Glutamatergic neuron (in vitro differentiated cells): ENCODE data around the gene KCNMA1. TPM values are rescaled to one million over a fixed set of nuclear protein-coding genes. Genes with fewer than 3 reads are reported as not detected.

Experiments
- DNase-seq: peaks from one replicate; pipeline ENCODE4 v3.0.0; 2022
- H3K27ac Mint-ChIP-seq: one replicate; pipeline ENCODE4 v1.8.0; 2020; ENCODE audit warnings: mild to moderate bottlenecking, mixed read lengths, inconsistent platforms; ENCODE audit not compliant: unreplicated experiment
- H3K27me3 Mint-ChIP-seq: one replicate; pipeline ENCODE4 v1.8.0; 2020; ENCODE audit warnings: mild to moderate bottlenecking, moderate library complexity, mixed read lengths, inconsistent platforms; ENCODE audit not compliant: unreplicated experiment
- H3K36me3 Mint-ChIP-seq: one replicate; pipeline ENCODE4 v1.8.0; 2020; ENCODE audit warnings: mild to moderate bottlenecking, mixed read lengths, inconsistent platforms; ENCODE audit not compliant: unreplicated experiment
- H3K4me1 Mint-ChIP-seq: one replicate; pipeline ENCODE4 v1.8.0; 2020; ENCODE audit warnings: mild to moderate bottlenecking, low read depth, mixed read lengths, inconsistent platforms; ENCODE audit not compliant: unreplicated experiment
- H3K4me3 Mint-ChIP-seq: one replicate; pipeline ENCODE4 v1.8.0; 2020; ENCODE audit warnings: mild to moderate bottlenecking, mixed read lengths, inconsistent platforms; ENCODE audit not compliant: unreplicated experiment
- H3K9me3 Mint-ChIP-seq: one replicate; pipeline ENCODE4 v1.8.0; 2020; ENCODE audit warnings: mild to moderate bottlenecking, moderate library complexity, mixed read lengths, inconsistent platforms; ENCODE audit not compliant: unreplicated experiment
- total RNA-seq: library from RNA; stranded (reverse); fragmentation: NEBNext Ultra II Directional; extraction: Animal tissue kit (Norgen Biotek cat#: 25700); gene quantifications from one replicate; pipeline ENCODE4 v1.2.1, GENCODE V29; 2021; ENCODE audit not compliant: unreplicated experiment
- TF ChIP-seq, protein P1 (sequence below): fragments of 200-600 bp; sonication (generic); IDR thresholded peaks from one replicate; pipeline ENCODE4 v1.5.0; 2021; ENCODE audit not compliant: partially characterized antibody, unreplicated experiment

Gene KCNMA1
- total RNA-seq, 1 donor from 2014 or later, result 3.2 TPM

GRCh38 chr10:76976142-76976541, 661.5 kb downstream of the KCNMA1 start:
- no peaks in the 10 kb centered on the region for H3K36me3 Mint-ChIP-seq
- no peak overlapping the region for H3K4me3 Mint-ChIP-seq
- TF ChIP-seq, protein P1, sequence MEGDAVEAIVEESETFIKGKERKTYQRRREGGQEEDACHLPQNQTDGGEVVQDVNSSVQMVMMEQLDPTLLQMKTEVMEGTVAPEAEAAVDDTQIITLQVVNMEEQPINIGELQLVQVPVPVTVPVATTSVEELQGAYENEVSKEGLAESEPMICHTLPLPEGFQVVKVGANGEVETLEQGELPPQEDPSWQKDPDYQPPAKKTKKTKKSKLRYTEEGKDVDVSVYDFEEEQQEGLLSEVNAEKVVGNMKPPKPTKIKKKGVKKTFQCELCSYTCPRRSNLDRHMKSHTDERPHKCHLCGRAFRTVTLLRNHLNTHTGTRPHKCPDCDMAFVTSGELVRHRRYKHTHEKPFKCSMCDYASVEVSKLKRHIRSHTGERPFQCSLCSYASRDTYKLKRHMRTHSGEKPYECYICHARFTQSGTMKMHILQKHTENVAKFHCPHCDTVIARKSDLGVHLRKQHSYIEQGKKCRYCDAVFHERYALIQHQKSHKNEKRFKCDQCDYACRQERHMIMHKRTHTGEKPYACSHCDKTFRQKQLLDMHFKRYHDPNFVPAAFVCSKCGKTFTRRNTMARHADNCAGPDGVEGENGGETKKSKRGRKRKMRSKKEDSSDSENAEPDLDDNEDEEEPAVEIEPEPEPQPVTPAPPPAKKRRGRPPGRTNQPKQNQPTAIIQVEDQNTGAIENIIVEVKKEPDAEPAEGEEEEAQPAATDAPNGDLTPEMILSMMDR, result no peak

DNA sequence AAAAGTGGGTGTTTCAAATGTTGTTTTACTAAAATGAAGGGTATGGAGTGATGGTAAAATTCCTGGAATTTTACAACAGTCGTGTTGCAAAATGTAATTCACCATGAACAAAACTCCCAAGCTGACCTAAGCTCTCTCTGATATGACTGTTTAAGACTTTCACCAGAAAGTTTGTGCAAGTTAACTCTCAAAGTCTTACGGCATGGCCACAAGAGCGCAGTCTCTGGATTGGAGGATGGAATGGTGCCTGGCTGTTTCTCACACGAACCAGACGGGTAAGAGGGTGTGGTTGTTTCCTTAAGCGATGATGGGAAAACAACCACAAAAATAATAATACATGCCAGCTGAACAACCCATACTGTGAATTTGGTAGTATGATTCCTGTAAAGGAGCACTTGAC, 662.5 kb downstream of the KCNMA1 start:
- Mint-ChIP-seq H3K4me1 (no peaks in the 10 kb centered on the region), H3K27me3 (no peaks in the 10 kb centered on the region)
- TF ChIP-seq, protein P1, result no peak

More at GRCh38 chr10:76976142-76976541, 661.5 kb downstream of the KCNMA1 start:
- Mint-ChIP-seq H3K27ac (no peak overlapping the region), H3K27me3 (no peaks in the 10 kb centered on the region), H3K4me1 (no peaks in the 10 kb centered on the region), H3K9me3 (peaks cover 2% of the 10 kb centered on the region)
- no peak for DNase-seq

DNA sequence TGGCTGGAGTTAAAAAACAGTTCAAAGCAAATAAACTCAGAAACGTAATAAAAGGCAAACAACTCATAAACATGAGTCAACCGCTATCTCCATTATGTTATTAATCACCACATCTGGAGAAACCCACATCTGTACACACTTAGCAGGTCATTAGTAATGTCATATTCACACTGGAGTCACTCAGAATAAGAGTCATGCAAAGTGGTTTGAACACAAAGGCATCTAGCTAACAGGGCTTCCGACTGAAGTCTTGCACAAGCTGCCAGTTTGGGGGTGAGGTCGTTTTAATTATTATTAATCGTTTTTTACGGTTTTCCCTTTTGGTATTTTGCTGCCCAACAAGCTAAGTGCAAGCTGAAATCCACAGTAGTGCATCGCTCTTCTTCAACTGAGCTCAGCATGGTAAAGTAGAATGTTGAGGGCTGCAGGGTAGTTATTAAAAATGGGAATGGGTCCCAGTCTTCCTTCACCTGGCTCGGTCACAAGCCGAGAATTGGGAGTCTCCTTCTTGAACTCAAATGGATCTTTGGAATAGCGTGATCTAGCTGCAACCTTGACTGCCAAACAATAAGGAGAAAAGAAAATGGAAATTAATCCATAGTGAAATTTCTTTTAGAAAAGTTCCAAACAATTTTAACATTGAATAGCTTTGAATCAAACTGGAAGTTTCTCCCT, 663.5 kb downstream of the KCNMA1 start:
- H3K4me1 Mint-ChIP-seq, result no peaks in the 10 kb centered on the region
- DNase-seq, result no peak
- H3K9me3 Mint-ChIP-seq, result no peaks in the 10 kb centered on the region
- no peaks in the 10 kb centered on the region for H3K36me3 Mint-ChIP-seq
- no peak overlapping the region for H3K27ac Mint-ChIP-seq
- H3K4me3 Mint-ChIP-seq, result no peak overlapping the region
- TF ChIP-seq, protein P1, result no peak
- H3K27me3 Mint-ChIP-seq, result no peaks in the 10 kb centered on the region

More for the DNA sequence above, 662.5 kb downstream of the KCNMA1 start:
- H3K27ac Mint-ChIP-seq, result no peak overlapping the region
- H3K36me3 Mint-ChIP-seq, result no peaks in the 10 kb centered on the region
- no peak for DNase-seq
- no peak overlapping the region for H3K4me3 Mint-ChIP-seq
- no peaks in the 10 kb centered on the region for H3K9me3 Mint-ChIP-seq

GRCh38 chr10:76973091-76974016, 664.3 kb downstream of the KCNMA1 start:
- Mint-ChIP-seq H3K4me1 (no peaks in the 10 kb centered on the region), H3K27me3 (no peaks in the 10 kb centered on the region), H3K9me3 (no peaks in the 10 kb centered on the region), H3K4me3 (no peak overlapping the region), H3K36me3 (no peaks in the 10 kb centered on the region), H3K27ac (no peak overlapping the region)
- TF ChIP-seq, protein P1, result no peak
- no peak for DNase-seq
